GM19043 (cell line): Measurements from ENCODE around the gene MSI2.
A peak's percentile ranks its signal among the peaks of the same experiment; 100 is the strongest.

Source experiments
- ATAC-seq: cut with Tn5 transposase; IDR thresholded peaks from one replicate; pipeline ENCODE4 v1.9.1; 2021; ENCODE audit warnings: low read depth; ENCODE audit not compliant: unreplicated experiment

Gene MSI2

GRCh38 chr17:57708410-57708809, 452.1 kb downstream of the MSI2 start:
- no peak for ATAC-seq

GRCh38 chr17:57713140-57713539, 456.8 kb downstream of the MSI2 start:
- no peak for ATAC-seq

DNA sequence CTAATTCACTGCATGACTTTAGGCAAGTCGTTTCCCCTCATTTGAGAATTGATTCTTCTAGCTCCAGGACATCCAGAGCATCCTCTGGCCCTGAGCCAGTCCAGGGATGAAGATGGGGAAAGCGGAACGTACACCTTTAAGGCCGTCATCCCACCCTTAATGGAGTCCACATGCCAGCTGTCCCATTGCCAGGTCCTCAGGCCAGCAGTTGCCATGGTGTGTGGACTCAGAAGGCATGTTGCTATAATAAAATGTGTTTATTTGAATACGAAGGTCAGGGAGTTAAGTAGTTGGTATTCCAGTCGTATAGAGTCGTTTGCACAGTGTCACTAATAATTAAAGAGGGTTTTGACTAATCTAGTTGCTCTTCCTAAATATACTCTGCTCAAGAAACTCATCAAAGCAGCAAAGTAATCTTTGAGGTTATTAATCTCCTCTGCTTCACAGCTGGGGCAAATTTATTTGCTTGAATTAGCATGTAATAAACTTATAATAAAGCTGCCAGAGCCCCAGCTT, 458.4 kb downstream of the MSI2 start:
- no peak for ATAC-seq

GRCh38 chr17:57715981-57716380, 459.7 kb downstream of the MSI2 start:
- ATAC-seq: no peak

DNA sequence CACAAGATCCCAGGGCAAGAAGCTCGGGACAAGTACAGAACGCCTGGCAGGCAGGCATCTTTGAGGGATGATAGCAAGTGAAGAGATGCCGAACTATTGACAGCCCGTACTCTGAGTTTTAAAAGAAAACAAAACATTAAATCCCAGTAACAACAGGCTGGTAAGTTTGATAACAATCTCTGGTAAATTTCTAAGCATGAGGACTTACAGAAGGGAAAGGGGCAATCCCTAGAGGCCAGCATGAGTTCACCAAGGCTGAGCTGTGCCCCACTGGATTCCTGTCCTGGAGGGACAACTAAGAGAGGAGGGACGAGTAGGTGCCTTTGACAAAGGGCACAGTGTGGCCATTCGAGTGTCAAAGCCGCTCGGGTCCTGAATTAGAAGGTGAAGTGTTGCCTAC, 462.6 kb downstream of the MSI2 start:
- ATAC-seq: no peak

DNA sequence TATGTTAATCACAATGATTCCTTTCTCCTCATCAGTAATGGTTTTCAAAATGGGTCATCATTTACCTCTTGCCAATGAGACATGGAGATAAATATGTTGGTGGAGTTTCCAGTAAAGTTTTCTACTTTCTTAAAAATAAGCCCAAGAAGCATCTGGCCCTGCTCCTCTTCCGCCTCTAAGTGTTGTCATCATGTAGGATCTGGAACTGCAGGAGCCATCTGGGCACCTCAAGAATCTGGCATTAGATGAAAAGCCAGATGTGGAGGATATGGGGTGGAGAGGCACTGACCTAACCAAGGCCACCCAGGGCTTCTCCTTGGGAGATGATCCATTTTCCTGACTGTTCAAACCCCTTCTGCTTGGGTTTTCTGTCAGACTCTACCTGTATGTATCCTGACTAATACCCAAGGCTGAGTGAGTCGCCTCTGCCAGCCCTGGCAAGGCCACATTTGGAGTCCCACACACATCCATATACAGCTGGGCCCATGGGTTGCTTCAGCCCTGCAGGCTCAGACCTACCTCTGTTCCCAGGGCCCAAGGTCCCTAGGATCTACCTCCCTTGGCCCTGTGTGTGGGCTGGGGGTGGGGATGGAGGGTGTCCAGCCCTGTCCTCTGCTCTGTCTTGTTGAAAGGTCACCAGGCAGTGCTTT, 464.2 kb downstream of the MSI2 start:
- no peak for ATAC-seq

- no peak for ATAC-seq
Measured at GRCh38 chr17:57721967-57722703, 465.8 kb downstream of the MSI2 start.

- ATAC-seq: no peak
Measured at GRCh38 chr17:57722704-57723043, 466.4 kb downstream of the MSI2 start.

GRCh38 chr17:57723427-57724025, 467.2 kb downstream of the MSI2 start:
- no peak for ATAC-seq

GRCh38 chr17:57724026-57724728, 467.9 kb downstream of the MSI2 start:
- peak; percentile 86 for ATAC-seq

DNA sequence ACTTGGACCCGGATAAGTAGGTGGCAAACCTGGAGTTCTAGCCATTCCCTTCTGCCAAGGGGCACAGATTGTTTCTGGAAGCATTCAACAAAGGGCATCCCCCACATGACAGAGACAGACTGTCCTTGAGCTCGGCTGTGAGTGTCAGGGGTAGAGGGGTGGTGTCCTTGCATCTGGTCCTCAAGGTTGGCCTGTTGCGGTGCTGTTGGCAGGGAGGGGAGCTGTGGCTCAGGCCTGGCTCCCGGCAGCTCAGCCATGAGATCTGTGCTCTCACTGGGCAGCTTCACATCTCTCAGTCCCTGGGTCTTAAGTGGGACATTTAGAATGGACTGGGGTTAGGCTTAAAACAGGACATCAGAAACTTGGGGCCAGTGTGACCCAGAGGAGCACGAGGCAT, 468.4 kb downstream of the MSI2 start:
- ATAC-seq: no peak

DNA sequence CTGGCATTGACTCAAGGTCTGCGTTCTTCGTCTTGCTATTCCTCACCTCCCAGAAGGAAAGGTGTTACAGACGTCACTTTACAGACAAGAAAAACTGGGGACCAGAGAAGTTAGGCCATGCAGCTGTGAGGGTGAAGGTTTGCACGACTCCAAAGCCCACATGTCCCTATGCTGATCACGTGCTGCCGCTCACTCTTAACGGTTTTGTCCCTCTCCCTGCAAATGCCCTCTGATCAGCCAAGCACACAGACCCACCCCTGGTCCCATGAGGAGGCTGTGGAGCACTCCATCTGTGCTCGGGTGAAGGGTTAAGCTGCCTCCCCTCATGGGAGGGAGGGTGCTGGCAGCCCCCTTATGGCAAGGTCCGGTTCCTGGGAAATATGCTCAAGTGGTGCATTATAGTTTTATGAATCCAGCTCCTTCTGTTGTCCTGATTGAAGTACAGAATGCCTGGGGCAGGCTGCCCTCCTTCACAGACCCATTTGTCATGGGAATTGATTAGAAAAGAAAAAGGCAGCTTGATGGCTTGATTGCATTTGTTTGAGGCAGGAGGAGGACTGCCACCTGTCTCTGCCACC, 470.0 kb downstream of the MSI2 start:
- ATAC-seq: no peak

- ATAC-seq: no peak
Measured at GRCh38 chr17:57726838-57727237, 470.5 kb downstream of the MSI2 start.

DNA sequence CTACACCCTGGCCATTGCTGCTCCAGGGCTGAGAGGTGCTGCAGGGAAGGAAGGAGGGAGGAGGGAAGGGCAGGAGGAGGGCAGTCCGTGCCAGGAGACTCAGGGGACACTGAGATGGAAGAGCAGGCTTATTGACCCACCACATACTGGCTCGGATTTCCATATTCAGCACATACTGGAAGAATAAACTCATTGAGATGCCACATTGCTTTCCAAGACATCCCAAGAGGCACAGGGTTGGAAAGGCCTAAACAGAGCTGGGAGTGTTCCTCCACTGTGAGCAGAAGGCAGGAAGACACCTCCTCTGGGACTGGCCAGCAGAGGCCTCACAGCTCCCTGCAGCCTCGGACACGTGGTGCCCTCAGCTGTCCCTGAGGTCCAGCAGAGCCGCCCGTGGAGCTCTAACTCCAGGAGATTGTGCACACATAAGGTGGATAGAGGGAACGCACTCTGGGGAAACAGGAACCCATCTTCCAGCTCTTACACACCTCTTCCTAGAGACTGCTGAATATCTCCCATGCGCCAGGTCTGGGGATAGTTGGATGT, 471.4 kb downstream of the MSI2 start:
- ATAC-seq: no peak

GRCh38 chr17:57730026-57730701, 473.8 kb downstream of the MSI2 start:
- ATAC-seq: no peak

DNA sequence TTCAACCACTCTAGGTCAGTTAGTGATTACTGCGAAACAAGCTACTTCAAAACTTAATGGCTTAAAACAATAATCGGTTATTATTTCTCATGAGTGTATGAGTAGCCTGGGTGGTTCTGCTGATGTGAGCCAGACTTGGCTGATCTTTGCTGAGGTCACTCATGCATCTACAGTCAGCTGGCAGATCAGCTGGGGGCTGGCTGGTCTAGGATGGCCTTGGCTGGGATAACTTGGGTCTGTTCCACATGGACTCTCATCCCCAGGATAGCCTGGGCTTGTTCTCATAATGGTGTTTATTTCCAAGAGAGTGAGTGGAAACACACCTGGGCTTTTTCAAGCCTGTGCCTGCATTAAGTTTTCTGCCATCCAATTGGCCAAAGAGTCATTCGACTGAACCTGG, 475.7 kb downstream of the MSI2 start:
- ATAC-seq: no peak

DNA sequence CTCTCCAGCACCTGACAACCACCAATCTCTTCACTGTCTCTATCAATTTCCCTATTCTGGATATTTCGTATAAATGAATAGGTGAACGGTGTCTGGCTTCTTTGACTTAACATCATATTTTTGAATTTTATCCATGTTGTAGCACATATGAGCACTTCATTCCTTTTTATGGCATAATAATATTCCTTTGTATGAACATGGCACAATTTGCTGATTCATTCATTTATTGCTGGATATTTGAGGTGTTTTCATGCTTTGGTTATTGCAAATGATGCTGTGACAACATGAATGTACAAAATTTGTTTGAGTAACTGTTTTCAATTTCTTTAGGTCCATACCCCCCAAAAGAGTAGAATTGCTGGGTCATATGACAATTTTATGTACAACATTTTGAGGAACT, 476.8 kb downstream of the MSI2 start:
- ATAC-seq: no peak
